Glomerular endothelial cell (primary cell): Measurements from ENCODE around the gene B4GAT1. TPM values are rescaled to one million over a fixed set of nuclear protein-coding genes. Genes with fewer than 3 reads are reported as not detected.
"Not testable (repeated sequence)": the region's sequence is repeated elsewhere in the genome, so short reads cannot be mapped to it uniquely, and the experiment has no call there.

Experiments
- DNase-seq: peaks from one replicate; pipeline ENCODE4 v3.0.0-alpha.2; 2011; ENCODE audit warnings: low read depth, low spot score; ENCODE audit errors: extremely low read depth
- total RNA-seq: library from RNA; depleted of rRNA; stranded (reverse); fragments of >200 nt; gene quantifications from 2 replicates; pipeline ENCODE4 v1.2.3, GENCODE V29; 2015

Gene B4GAT1
- total RNA-seq, 1 donor from 2014 or later: 48.2 TPM

GRCh38 chr11:66326261-66327111, 20.9 kb downstream of the B4GAT1 start:
- no peak for DNase-seq

GRCh38 chr11:66325263-66325671, 22.2 kb downstream of the B4GAT1 start:
- no peak for DNase-seq

GRCh38 chr11:66324664-66325063, 22.8 kb downstream of the B4GAT1 start:
- DNase-seq: no peak

DNA sequence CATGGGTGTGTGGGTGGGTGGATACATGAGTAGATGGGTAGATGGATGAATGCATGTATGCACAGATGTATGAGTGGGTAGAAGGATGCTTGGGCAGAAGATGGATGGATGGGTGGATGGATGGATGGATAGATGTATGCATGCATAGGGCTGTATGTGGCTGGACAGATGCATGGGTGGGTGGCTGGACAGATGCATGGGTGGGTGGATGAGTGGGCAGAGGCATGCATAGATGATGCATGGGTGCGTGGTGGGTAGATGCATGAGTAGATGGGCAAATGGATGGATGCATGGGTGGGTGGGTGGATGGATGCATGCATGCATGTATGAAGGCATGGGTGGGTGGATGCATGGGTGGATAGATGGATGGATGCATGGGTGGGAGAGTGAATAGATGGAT, 23.7 kb downstream of the B4GAT1 start:
- no peak for DNase-seq

DNA sequence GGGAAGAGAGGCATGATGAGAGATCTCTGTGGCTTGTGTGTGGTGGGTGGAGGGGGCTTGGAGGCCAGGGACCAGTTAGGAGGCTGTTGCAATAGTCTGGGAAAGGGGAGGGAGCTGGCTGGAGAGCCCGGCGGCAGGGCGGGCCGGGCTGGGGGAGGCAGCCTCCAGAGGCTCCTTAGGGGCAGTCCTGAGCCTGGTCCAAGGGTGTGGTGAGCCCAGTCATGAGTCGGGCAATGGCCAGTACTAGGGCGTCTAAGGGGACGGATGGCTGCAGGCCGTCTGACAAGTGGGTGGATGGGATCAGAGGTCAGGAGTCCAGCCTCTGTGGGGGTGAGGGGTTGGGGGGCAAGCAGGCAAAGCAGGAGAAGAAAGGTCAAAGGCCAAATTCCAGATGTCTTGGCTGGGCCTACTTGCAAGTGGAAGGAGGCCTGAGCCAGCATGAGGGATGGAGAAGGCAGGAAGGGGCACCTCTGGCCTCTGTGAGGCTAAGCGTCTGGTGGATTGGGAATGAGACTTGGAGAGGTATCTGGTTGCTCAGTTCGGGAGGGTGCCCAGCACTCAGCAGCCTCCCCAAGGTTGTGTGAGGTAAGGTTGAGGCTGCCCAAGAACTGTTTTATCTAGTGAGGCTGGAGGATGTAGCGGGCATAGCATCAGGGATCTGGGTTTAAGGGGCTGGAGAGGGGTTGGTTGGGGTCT, 24.5 kb downstream of the B4GAT1 start:
- DNase-seq: no peak

- DNase-seq: no peak
These were observed 25.8 kb downstream of the B4GAT1 start for GRCh38 chr11:66321606-66322005.

- not testable (repeated sequence) for DNase-seq
These were observed 26.7 kb downstream of the B4GAT1 start for GRCh38 chr11:66320748-66321147.

GRCh38 chr11:66320289-66320688, 27.1 kb downstream of the B4GAT1 start:
- DNase-seq: not testable (repeated sequence)

DNA sequence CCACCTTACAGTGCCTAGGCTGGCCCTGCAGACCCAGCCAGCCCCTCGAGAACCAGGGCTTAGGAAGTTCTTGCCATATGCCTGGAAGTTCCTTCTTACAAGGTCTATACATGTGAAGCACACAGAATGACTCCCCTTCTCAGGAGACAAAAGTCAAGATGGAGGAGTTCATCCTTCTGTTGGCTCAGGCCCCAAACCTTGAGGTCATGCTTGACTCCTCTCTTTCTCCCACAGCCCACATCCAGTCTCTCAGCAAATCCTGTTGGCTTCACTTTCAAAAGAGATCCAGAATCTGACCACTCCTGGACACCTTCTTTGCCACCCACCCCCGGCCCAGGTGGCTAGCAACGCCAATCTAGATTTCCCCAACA, 28.8 kb downstream of the B4GAT1 start:
- DNase-seq: no peak

DNA sequence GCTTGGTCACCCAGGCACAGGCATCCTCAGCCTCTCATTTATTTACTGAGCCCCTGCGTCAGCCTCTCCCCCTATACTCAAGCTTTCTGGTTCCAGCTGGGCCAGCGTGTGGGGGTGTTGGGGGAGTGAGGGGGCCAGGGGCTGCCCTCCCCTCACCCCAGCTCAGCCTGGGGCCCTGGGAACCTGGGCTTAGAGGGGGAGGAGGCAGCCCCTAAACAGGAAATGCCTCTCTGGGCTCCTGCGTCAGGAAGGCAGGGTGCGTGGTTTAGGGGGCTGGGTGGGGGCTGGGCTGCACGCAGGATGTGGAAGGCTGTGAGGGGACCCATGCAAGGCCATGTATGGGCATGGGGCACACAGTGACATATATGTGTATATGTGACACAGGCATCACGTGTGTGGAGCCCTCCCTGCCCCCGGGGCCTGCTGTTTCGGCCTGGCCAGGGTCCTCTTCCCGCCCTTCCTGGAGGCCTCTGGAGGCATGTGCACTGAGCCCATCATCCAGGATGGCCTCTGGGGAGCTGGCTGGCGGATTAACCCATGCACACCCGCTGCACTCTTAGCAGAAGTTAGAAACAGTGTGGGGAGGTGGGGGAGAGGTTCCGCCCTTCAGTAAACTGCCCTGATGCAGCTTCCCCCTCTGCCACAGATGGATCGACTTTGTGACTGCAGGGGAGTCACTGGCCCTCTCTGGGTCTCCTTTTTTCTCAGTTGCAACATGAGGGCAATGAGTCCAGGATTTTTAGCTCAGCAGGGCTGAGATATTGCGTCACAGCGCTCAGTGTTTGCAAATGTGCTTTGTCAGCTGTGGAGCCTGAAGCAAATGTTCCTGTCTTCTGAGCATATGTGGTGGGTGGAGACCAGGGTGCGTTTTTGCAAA, 29.5 kb downstream of the B4GAT1 start:
- no peak for DNase-seq

GRCh38 chr11:66317322-66317722, 30.1 kb downstream of the B4GAT1 start:
- DNase-seq: no peak

DNA sequence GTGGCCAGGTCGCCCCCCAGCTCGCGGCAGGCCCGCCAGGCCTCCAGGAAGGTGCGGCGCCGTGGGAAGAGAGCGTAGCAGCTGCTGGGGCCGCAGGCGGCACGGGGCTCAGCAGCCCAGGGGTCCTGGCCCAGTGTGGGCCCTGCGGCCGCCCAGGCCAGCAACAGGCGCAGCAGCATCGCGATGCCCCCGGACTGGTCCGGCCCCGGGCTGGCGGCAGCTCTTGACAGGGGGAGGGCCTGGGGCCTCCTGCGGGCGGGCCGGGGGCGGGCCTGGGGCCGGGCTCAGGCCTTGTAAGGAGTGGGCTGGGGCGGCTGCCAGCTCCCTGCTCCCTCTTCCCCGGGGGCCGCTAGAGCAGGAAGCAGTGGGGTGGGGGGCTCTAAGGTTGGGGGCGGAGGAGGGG, 30.6 kb downstream of the B4GAT1 start, which contains the start of gene CD248:
Gene CD248, minus strand, starts transcription at position 196 of the 403 bp plus-strand sequence. Its CDS starts 17 bp downstream, at position 179.
- DNase-seq: no peak

- no peak for DNase-seq
These were observed 31.3 kb downstream of the B4GAT1 start for GRCh38 chr11:66315921-66316811.

DNA sequence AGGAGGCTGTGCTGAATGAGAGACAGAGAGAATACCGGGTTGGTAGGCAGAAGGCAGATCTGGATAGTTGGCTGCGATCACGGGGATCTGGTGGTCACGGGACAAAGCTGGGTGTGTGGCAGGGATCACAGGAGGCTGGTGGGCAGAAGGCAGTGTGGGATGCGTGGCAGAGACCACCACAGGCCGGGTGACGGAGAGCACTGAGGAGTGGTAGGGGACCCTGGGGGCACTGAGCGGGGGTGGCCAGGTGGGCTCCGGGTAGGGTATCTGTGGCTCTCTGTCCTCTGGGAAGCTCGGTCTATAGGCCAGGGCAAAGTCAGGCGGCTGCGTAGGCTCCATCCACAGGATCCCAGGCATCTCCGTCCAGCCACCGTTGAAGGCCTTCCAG, 31.9 kb downstream of the B4GAT1 start:
- no peak for DNase-seq

DNA sequence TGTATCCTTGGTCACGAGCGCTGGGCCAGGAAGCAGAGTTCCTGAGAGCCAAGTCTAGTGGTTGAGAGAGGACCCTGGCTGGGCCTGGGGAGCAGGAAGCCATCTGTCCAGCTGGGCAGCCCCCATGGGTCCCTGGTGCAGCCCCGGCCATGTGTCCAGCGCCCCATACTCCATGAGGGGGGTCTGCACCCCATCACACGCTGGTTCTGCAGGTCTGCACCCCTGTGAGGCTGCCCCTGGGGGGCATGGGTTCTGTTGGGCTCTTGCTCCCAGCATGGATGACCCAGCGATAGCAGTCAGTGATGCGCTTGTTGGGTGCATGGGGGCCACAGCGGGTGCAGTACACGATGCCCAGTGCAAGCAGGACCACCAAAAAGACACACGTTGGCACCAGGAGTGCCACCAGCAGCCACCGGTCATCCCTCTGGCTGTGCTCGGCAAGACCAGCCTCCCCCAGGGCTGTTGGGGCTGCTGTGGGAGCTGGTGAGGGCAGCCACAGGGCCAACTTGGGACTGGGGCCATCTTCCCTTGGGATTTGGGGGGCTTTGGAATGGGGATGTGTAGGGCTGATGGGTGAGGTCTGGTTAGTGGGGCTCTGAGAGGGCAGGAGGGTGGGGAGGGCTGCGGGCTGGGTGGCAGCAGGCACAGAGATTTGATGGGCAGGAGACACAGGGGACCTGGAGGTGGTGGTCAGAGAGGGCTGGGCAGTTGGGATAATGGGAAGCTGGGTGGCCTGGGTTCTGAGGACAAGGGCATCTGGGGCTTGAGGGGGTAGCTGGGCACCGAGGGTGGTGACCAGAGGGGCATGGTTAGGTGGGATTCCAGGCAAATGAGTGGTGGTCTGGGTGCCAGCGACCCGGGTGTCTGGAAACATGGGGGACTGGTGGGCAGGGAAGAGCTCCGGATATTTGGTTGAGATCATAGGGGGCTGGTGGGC, 32.6 kb downstream of the B4GAT1 start:
- DNase-seq: no peak

- no peak for DNase-seq
These were observed 33.3 kb downstream of the B4GAT1 start for GRCh38 chr11:66314186-66314501.

DNA sequence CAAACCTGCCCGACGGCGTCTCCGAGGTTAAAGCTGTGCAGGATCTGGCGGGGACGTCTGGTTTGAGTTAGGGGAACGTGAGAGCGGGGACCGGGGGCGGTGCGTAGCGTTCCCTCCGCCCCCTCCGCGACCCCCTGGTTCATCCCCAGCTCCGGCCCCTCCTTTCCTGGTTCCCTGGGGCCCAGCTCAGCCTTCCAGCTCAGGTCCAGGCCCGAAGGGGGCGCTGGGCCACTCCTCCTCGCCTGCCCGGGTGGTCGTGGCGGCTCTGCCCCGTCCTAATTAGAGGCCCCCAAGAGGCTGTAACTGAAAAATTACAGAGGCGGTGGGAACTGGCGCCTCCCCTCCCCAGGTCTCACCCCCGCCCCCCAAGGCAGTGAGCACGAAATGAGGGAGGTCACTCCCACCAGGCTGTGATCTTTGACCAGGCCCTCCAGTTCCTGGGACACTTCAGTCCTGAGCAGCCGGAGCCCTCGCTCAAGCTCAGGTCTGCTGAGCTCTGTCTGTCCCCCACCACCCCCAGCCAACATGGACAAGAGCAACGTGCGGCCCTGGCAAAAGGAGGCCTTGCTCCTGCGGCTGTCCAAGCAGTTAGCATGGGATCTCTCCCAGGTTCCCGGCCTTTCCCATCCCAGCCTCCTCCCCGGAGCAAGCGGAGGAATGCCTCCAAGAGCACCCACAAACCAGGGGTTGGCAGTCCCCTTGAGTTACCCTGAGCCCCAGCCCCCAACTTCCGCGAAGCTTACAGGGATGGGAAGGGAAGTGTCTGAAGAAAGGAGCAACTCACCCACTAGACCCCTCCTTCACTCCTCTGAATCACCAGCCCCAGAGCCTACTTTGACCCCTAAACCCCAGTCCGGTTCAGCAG, 33.9 kb downstream of the B4GAT1 start:
- DNase-seq: no peak
